ENCODE results near the gene PNPO.

- no peak for TF ChIP-seq HDAC6 (IDR thresholded peaks at IDR 0.05; ENCODE audit: low read depth, low read length)
- TF ChIP-seq ATF3 (IDR thresholded peaks at IDR 0.05; ENCODE audit: insufficient read depth, low read depth, low read length), result no peak
- TF ChIP-seq EGR1 (IDR thresholded peaks at IDR 0.05; ENCODE audit: borderline replicate concordance, low read depth, low read length), result no peak
Measured at GRCh38 chr17:47997586-47997985, 56.2 kb downstream of the PNPO start.

Measured in H1 (cell line).